ENCODE data around the gene SND1.

The SND1 gene

DNA sequence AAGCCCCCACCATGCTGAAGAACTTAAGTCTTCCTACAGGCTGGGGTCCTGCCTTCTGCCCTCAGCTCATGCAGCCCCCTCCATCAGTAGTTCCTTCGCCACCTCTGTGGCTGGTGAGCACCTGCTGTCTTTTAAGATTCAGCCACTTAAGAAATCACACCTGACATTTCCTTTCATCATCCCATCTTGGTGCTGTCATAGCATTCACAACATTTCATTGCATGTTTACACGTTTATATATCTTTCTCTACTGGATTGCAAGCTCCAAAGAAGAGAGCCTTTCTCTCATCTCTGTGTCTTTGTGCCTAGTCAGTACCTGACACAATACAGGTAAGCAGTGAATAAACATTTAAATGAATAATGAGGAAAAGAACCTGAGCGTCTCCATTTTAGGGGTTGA, 38.3 kb downstream of the SND1 start:
- DNase-seq = no peak

DNA sequence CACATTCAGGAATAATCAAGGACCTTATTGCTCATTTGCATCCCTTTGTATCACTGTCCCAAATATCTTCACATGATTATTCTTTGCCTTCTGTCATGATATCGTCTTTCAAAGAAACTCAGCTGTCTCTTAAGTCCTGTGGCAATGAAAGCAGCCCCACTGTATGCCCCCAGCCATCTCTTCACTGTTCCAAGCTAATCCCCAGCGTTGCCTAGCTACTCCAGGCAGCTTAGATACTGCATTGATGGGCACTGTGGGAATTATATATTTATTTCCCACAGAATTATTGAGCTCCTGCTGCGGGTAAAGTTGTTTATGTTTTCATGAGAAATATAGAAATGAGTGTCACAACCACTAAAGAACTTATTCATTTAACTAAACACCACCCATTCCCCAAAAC, 38.8 kb downstream of the SND1 start:
- DNase-seq = no peak

DNA sequence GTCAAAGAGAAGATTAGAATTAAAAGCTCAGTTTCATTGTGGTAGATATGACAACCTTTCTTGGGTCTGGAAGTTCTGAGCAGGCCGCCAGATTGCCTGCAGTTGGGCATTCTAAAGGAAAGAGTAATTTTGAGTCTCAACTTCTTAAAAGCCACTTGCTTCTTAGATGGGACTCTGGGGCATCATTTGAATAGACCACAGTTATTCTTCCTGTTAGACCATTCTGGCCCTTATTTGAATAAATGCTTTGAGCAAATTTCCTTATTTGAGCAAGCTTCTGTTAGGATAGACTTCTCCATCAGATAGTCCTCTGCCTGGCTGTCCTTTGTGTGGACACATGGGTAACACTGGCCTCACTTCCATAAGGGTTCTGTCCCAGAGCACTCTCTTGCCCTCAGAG, 40.2 kb downstream of the SND1 start:
- DNase-seq = no peak

DNA sequence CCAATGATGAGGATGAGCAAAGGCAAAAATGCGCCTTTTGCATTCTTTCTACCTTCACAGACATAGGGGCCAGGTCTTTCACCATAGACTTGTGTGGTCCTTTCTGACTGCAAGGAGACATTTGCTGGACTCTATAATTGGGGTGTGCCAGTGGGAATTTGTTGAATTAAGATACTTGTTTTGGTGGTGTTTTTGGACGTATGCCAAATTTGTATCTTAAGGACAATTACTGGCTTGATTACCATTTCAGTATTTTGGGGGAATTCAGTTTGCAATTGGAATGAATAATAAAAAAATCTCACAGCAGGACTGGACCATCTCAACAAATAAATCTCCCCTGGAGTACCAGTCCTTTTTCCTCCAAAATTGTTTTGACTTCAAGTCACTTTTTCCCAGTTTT, 47.9 kb downstream of the SND1 start:
- DNase-seq = no peak

DNA sequence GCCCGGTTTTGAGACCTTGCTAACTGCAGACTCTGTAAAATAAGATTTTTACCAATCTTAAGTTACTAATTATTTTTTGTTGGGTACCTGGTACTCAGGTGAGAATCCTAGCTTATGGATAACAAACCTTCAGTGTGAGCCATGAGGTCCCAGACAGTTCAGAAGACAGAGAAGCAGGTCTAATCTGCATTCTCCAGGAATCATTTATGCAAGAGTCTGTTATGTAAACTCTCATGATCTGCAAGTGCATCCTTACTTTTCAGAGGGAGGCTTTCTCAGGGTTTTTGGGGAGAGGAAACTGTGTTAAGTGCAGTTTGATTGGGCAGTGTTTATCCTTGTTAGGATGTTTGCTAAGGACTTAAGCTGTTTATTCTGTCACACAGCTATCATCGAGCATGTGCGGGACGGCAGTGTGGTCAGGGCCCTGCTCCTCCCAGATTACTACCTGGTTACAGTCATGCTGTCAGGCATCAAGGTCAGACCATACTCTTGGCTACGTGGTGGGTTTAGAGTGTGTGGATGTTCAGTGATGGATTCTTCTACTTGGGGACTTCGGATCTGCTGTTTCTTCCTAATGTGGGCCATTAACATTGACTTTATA, 50.2 kb downstream of the SND1 start:
- no peak for DNase-seq

DNA sequence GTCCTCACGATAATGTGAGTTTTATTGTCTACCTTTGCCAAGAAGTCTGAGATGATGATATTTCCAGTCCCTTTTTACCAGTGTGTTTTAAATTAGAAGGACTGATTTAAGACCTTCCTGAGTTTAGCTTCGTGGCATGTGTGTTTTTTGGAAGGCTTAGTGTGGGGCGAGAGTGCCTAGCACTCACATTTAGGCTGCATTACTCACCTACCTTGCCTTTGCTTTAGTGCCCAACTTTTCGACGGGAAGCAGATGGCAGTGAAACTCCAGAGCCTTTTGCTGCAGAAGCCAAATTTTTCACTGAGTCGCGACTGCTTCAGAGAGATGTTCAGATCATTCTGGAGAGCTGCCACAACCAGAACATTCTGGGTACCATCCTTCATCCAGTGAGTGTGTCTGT, 50.9 kb downstream of the SND1 start:
- DNase-seq = no peak

DNA sequence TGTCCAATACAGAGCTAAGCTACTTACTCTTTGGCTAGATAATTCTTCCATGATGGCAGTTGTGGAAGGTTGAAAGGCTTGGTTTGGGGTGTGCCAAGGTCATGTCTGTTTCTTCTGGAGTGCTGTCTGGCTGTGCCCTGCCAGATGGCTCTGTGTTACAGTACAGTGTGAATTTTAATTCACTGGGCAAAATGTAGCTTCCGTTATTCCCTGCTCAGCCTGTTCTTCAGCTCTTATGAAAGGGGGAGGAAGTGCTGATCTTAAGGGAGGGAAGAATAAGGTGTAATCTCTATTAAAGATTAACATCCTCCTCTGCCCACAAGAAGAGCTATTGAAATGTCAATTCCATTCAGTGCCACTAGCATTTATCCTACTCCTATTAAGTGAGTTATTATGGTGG, 52.2 kb downstream of the SND1 start:
- DNase-seq = no peak

DNA sequence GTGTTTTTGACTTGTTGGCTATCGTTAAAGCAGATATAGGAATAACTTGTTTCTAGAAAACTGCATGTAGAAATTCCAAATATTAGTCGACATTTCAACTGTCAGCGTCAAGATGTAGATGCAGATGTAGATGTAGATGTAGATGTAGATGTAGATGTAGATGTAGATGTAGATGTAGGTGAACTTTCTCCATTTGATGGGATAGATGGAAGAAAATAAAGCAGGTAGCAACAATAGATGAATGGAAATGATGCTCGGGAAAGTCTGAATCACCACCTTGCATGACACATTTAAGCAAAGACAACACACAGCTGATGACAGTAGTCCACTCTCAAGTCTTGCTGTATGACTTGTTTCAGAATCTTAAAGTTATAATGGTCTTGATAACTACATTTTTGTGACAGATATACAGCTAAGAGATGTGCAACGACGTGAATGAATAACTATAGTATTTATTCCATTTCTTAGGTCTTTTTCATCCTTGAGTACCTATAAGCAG, 53.5 kb downstream of the SND1 start:
- DNase-seq = no peak

DNA sequence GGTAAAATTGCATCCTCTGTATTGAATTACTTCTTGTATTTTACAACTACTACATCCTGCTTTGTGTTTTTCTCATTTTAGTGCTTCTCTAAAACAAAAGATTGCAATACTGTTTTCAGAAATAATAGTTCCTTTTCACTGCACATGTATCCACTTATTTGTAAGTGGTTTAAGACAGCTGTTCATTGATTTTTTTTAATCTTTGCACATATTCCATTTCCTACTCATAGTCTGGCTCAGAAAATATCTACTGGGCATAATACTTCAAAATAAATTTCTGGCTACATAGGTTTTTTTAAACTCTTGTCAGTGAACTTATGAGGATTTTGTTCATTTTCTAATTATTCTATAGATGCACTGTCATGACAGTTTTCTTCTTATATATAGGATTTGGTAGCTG, 54.8 kb downstream of the SND1 start:
- DNase-seq = no peak

DNA sequence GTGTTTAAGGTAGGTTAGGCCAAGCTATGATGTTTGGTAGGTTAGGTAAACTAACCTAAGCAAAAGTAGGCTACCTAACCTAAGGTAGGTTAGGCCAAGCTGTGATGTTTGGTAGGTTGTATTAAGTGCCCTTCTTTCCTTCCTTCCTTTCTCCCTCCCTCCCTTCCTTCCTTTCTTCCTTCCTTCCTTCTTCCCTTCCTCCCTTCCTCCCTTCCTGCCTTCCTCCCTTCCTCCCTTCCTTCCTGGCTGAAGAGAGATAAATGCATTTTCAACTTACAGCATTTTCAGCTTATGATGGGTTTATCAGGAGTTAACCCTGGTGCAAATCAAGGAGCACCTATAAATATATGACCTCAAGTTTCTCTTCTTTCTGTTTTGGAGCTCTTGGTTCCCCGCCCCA, 56.2 kb downstream of the SND1 start:
- DNase-seq = no peak

DNA sequence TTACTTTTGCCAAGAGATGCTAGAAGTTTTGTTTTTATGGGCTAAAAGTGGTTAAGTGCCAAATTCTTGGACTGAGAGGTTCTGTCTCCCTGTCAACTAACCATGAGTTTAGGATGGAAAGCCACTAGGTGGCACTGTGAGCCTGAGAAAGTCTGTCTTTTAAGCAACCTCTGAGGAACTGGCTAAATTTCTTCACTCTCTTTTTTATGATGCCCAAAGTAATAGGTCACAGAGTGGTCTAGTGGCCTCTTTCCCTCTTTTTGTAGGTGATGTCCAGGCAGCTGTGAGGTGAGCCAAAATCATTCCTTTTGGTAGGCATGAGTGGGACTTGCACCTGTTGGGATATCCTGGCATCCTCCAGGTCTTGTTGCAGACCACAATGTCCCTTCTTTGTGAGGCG, 56.8 kb downstream of the SND1 start:
- peak; percentile 81 for DNase-seq

DNA sequence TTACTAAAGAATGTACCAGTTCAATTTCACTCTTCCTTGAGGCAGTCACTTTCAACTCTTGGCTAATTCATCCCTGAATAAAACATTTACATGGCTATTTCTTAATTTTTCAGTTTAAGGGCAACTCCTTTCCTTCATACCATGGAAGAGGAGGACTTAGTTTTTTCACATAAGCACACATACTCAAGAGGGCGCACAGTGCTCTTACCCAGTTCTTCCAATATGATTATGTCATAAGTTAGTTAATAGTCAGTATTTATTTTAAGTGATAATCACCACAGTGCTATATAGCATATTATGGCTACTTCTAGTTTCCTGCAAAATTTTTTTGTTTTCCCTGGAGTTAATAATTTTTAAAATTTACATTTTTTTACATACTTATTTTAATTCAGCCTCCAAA, 58.6 kb downstream of the SND1 start:
- DNase-seq = no peak

DNA sequence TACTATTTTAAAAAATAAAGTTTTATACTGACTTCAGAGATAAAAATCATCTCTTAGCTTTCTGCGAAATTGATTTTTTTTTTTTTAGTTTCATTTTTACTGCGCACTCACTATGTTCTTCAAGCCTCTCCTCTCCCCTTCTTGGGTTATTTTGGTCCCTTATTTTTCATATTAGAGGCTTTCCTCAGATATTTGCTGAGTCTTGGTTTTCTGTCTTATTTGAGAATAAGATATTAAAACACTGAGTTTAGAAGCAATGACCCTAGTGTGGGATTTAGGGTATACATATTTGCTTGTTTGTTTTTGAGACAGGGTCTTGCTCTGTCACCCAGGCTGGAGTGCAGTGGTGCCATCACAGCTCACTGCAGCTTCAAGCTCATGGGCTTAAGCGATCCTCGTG, 59.9 kb downstream of the SND1 start:
- no peak for DNase-seq

DNA sequence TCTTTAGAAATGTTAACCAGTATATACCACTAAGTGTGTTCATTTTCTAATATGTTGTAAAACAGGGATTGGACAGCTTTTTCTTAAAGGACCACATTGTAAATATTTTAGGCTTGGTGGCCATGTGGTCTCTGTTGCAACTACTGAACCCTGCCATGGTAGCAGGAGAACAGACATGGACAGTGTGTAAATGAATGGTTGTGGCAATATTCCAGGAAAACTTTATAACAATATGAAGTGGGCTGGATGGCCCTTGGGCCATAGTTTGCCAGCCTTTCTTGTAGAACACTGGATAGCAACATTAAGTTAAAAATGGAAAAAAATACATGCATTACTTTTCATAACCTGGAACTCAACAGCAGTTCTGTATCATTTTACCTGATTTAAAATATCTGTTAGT, 61.0 kb downstream of the SND1 start:
- DNase-seq = no peak

DNA sequence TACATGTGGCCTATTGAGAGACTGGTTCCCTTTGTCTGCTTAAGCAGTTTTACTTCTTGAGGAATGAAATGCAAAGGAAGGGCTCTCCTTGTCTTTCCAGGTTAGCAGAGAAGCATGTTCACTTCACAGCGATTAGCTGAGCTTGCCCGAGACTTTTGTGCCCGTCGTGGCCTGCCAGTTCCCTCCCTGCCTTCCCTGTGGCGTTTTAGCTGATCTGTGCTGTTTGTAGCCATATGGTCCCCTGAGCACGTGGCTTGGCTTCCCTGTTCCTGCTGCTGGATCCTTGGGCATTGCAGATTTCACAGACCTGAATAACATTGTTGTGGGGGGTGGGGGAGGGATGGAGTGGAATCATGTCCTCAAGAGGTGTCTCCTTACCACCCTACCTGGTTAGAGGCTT, 61.8 kb downstream of the SND1 start:
- DNase-seq = no peak

DNA sequence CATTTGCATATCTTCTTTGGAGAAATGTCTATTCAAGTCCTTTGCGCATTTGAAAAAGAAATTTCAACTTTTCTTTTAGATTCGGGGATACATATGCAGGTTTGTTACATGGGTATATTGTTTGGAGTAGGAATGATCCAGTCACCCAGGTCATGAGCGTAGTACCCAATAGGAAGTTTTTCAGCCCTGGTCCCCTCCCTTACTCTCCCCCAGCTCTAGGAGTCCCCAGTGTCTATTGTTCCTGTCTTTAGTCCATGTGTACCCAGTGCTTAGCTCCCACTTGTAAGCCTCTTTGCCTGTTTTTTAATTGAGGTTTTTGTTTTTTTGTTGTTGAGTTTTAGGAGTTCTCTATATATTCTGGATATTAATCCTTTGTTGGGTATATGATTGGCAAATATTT, 63.3 kb downstream of the SND1 start:
- DNase-seq = no peak

DNA sequence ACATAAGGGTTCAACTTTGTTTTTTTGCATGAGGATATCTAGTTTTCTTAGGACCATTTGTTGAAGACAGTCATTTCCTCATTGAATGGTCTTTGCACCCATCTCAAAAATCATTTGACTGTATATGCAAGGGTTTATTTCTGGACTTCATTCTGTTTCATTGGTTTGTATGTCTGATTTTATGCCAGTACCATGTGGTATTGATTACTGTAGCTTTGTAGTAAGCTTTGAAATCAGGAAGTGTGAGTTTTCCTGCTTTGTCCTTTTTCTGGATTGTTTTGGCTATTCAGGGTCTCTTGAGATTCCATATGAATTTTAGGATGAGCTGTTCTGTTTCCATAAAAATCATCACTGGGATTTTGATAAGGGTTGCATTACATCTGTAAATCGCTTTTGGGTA, 63.9 kb downstream of the SND1 start:
- no peak for DNase-seq

DNA sequence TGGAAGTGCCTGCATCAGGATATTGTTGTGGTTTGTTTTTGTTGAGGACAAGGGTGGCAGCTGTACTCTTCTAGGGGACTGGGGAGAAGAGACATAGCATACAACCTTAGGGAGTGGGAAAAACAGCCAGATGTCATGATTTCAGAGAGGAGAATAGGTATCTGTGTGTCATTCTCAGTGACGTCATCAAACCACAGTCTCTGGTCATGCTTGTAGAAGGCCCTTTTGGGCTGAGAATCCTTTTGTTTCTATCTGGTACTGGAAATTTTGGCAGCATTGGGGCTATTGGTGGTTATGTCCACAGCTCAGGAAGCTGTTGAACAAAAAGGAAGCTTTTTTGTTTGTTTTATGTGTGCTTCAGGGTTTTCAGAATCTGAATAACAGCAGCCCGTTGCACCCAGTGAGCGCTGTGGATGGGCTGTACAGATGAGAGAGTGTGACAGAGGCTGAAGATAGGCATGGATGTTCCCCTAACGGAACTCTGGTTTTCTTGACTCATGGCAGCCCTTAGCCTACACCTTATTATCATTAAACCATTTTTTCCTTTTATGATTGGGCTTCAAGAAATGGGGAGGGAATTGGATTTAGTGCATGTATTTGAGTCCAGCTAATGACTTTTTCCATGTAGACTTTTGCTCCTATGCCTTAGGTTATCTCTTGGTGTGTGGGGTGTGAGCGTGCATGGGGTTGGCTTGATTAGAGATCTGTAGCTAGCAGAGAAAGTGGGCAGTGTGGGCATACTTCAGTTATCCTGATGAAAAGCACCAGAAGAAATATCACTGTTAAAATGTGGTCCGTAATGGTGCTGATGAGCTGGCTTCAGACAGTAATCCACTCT, 65.7 kb downstream of the SND1 start:
- no peak for DNase-seq

DNA sequence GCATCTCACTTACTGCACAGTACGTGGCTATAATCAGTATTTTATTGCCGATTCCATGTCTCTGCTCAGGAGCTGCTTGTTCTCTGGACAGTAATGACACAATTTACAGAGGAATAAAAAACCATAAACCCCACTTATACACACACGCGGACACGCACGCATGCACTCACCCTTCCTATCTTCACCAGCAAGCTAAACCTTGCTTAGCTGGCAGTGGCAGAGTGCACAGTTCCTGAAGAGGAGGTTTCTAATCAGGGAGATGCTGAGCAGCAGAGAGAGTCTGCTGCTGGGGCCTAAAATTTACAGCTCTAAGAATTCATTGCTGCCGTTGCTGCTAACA, 66.3 kb downstream of the SND1 start:
- no peak for DNase-seq

DNA sequence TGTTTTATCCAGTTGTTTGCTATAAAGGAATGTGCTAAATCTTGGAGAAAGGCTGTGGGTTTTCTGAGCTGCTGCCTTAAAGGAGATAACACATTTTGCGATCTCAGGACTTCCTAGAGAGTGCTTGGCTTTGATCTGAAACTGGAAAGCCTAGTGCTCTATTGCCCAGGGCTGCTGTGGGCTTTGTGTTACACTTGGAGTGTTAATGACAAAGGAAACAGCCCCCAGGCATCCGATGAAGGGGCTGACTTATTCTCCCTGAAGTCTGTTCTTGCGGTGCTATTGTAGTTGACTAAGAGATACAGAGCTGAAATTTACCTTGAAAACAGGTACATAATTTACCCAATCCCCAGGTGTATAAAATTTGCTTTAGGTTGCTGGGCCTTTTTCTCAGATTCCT, 74.5 kb downstream of the SND1 start:
- DNase-seq = no peak

DNA sequence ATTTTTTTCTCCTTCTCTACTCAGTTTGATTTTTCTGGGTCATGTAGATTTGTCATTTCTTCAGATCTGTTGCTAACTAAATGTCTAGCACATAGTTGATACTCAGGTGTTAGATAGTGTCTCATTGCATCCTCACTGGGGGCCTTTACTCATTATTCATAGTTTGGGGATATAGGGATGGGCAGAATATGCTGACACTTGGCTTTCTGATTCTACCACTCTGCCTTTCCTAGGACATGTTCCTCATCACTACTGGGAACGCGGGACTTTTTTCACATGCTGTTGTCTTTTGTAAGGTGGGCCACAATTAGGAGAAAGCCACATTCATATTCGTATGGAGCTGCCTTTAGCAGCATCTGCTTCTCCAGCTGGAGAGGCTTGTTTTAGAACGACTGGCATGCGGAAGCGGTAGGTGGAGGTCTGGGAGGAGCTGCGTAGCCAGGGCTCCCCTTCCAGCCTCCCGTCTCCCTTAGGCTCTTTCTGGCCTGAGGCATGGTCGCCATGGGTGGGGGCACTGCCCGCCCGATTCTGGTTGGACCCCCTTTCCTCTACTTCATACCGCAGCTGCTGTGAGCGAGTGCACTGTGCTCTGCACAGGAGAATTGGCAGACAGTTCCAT, 78.8 kb downstream of the SND1 start:
- no peak for DNase-seq

DNA sequence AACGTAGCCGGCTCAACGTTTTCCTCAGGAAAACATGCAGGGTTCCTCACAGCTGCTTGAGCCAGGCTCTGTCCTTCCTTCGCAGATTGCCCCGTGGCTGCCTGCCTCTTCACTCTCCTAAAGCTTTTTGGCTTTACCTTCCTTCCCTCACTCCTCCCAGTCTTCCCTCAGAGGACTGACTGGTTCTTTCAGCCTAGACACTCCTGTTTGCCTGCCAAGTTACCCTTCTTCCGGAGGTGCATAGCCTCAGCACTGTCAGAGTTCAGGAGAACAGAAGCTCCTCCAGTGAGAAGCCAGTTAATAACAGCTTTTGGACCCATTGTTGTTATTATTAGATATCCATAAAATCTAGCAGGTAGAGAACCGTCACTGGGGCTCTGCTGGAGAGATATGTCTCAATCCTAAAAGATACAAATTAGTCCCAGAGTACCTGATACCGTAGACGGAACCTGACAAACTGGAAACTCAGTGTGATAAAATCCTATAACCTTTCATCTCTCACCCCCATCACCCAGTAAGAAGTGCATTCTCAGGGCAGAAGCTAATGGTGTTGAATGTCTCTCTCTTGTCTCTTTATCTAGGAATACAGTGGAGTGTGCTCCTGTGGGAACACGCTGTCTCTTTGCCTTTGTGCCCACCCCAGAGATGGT, 79.6 kb downstream of the SND1 start:
- DNase-seq = no peak

DNA sequence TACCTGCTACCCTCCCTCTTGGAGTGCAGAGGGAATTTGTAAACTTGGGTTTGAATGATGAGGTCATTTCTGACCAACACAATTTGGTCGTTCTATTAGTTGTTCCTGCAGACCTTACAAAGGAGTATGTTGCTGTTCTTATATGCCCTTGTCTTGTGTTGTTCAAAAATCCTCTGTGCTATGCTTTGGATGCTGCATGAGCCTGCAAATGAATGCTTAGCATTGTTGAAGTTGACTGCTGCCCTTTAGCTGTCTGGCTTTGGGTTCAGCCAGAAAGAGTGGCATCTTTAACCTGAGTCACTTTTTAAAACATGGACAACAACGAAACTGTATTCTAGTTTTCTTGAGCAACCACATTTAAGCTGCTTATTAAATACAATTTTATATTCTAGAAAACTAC, 80.3 kb downstream of the SND1 start:
- no peak for DNase-seq

DNA sequence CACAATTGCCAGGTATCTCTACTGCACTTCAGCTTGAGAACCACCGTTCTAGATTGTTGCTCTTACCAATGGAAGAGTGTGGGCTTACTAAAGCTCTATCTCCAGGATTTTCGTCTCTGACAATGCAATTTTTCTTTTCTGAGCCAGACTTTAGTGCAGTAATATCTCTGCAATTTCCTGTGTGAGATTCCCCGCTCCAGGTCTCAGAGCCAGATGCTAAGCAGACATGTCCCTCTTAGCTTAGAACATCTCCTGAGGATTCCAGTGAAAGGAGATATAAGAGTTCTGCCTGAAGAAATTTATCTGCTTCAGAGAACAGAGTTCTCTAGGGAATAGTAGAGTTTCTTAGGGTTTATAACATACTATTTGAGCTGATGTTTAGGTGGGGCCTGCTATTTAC, 82.0 kb downstream of the SND1 start:
- DNase-seq = no peak
